NT2/D1 (cell line): ENCODE data around the gene OTUD7B.

Experiments
- SUZ12 ChIP-seq: IDR thresholded peaks from 2 replicates; pipeline ENCODE4 v1.6.1; 2011; ENCODE audit not compliant: insufficient read length, insufficient read depth; ENCODE audit errors: extremely low read depth
- YY1 ChIP-seq: IDR thresholded peaks from 2 replicates; pipeline ENCODE4 v1.6.1; 2011; ENCODE audit not compliant: insufficient read length, insufficient read depth
- ZNF274 ChIP-seq: IDR thresholded peaks from 2 replicates; pipeline ENCODE4 v1.6.1; 2011; ENCODE audit warnings: mild to moderate bottlenecking, low read depth, low read length

- TF ChIP-seq ZNF274 (no peak), SUZ12 (no peak), YY1 (no peak)
Measured at GRCh38 chr1:149933208-149933607, 77.3 kb downstream of the OTUD7B start.
